T-helper 2 cell (primary cell): ENCODE data around the gene SLC29A4.
"Not testable (repeated sequence)": the region's sequence is repeated elsewhere in the genome, so short reads cannot be mapped to it uniquely, and the experiment has no call there.

ENCODE experiments used
- DNase-seq, 5 experiments: peaks; one replicate each; pipeline versions ENCODE4 v3.0.0 to v3.0.0-alpha.2; 2012 to 2022

The SLC29A4 gene

DNA sequence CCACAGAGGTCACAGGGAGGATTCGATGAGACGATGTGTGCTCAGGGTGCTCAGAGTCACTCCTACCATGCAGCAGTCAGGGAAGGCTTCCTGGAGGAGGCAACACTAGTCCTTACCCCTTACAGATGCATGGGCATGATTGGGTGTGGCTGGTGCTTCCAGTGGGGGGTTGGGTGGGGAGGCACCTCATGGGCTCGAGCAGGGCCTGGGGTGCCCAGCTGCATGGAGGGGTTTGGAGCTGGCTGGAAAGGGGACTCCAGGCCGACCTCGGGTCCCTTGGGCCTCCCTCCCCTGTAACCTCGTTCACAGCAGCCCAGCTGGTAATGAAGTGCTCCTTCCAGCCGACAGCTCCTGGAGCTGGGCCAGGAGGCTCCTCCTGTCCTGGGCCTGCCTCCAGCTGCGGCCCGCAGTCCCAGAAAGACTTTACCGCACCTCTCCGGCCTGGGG, 7.7 kb upstream of the SLC29A4 start:
- not testable (repeated sequence) for DNase-seq

DNA sequence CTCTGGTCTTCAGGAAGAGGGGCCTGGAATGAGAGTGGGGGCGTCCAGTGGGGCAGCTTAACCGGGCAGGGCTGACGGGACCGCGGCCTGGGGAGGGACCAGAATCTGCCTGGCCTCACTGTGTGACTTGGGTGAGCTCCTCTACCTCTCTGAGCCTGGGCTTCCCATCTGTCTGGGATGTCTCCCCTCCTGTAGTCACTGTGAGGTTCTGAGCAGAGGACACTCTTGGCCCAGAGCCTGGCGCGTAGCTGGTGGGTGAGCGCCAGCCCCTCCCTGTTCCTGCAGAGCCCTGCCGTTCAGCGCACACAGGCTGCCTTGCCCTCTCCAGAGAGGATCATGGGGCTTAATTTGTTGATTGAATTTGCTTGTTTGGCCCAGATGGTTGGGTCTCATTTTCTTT, 7.2 kb upstream of the SLC29A4 start:
- not testable (repeated sequence) for DNase-seq

DNA sequence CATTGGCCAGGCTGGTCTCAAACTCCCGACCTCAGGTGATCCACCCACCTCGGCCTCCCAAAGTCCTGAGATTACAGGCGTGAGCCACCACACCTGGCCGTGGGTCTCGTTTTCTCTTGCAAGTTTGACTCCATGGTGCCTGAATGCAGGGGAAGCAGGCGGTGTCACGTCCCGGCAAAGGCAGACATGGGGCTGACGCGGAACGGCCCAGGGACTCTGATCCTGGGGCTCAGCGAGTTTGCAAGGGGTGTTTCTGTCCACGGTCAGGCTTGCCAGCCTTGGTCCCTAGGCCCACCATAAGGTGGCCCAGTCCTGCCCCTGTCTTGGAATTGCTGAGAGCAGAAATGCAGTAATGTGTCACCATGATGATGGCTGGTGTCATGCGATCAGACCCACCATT, 6.6 kb upstream of the SLC29A4 start:
- not testable (repeated sequence) for DNase-seq

DNA sequence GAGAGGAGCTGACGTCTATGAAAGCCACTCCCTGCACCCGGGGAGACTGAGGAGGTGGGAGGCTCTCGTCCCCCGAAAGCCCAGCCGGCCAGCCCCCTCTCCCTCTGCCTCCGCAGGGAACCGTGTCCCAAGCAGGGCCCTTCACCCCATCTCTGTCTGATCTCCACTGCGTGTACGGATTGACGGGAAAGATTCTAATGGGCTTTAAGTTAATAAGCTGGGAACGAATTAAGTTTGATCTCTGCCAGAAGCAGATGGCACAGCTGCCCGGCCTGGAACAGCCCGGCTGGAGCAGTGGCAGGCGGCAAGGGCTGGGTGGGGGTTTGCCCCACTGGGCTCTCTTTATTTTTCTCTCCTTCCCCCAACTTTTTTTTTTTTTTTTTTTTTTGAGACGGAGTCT, 6.1 kb upstream of the SLC29A4 start:
- DNase-seq = no peak

DNA sequence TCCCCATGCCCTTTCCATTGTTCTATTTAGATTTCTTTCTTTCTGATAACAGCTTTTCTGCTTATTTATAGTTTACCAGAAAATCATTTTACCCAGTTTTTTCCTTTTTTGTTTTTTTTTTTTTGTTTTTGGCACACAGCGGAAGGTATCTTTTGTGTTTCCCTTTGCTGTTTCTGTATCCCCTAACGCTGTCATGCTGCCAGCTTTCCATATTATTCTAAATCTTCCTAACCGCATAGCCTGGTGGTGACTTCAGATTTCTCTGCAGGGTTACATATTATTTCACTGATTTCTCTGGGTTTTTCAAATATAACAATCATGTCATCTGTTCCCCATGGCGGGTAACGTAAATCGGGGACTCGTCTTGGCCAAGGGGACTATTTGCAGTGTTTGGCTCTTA, 4.0 kb upstream of the SLC29A4 start:
- no peak for DNase-seq

DNA sequence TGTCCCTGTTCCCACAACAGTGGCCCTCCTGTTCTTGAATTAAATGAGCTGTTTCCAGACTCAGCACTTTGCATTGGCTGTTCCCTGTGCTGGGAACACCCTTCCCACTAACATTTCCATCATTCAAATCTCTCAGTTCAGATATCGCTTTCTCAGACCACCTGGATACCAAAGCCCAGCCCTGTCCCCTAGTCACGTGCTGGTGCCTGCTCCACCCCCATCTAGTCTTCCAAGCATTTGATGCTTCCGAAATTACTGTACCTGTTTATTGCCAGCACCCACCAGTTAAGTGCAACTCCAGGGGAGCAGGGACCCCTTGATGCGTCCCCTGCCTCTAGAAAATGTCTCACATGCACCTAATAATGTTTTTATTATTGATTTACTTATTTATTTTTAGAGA, 3.0 kb upstream of the SLC29A4 start:
- no peak for DNase-seq

DNA sequence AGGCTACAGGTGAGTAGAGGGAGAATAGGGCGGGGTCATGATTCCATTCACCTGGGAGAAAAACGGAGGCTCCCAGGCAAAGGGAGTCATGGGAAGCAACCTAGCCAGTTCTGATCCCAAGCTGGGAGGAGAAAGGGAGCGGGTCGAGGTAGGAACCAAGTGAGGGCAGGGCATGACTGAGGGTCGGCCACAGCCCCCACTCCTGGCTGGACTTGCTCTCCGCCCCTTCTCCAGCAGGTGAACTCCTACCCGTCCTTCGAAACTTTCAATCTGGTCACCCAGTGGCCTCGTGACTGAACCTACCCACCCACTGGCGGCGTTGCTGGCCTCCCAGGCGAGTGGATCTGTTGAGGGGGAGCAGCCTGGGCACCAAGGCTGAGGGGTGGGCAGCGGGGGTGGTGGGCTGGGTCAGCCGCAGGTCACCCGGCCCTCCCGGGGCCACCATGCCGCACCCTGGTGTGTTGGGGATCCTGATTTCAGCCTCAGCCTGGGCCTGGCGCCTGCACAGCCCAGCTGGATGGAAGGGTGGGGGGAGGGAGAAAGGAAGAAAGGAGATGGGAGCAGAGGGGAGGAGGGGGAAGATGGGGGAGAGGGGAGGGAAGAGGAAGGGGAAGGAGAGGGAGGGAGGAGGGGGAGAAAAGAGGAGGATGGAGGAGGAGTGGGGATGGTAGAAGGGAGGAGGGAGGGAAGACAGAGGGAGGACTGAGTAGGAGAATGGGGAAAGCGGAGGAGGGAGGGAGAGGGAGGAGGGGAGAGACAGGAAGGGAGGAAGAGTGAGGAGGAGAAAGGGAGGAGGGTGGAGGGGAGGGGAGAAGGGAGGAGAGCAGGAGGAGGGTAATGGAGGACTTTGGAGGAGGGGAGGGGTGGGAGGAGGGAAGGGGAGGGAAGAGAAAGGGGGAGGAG, 894 bp upstream of the SLC29A4 start:
- DNase-seq = not testable (repeated sequence)

DNA sequence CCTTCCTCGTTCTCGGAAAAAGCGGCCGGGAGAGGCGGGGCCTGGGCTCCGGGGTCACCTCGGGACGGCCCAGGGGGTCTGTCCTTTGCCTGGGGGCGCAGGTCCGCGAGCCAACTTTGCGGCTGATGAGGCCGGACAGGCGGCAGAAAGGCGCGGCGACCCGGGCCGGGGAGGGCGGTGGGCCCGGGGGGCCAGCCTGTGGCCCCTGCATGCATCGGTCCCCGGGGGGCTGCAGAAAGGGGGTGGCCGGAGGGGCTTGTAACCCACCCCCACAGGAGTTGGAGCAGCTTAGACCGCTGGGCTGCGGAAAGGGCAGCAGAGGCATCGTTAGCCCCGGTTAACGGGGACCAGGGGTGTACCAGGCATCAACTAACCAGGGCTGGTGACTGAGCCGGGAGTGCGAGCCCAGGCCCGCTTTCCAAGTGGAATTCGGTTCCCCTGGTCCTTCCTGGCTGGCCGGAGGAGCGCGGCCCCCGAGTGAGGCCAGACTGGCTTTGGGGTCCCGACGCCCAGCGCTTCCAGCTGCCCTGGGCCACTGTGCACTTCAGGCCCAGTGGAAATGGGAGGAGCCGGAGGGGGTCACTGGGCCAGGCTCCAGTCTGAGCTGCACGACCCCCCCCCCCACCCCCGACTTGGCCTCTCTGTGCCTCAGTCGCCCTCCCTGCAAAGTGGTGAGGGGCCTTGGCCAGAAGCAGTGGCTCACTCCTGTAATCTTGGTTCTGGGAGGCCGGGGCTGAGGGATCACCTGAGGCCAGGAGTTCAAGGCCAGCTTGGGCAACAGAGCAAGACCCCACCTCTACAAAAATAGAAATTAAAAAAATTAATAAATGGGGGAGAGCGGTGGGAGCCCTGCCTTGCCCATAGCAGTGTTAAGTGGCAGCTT, 919 bp downstream of the SLC29A4 start:
- no peak for DNase-seq

DNA sequence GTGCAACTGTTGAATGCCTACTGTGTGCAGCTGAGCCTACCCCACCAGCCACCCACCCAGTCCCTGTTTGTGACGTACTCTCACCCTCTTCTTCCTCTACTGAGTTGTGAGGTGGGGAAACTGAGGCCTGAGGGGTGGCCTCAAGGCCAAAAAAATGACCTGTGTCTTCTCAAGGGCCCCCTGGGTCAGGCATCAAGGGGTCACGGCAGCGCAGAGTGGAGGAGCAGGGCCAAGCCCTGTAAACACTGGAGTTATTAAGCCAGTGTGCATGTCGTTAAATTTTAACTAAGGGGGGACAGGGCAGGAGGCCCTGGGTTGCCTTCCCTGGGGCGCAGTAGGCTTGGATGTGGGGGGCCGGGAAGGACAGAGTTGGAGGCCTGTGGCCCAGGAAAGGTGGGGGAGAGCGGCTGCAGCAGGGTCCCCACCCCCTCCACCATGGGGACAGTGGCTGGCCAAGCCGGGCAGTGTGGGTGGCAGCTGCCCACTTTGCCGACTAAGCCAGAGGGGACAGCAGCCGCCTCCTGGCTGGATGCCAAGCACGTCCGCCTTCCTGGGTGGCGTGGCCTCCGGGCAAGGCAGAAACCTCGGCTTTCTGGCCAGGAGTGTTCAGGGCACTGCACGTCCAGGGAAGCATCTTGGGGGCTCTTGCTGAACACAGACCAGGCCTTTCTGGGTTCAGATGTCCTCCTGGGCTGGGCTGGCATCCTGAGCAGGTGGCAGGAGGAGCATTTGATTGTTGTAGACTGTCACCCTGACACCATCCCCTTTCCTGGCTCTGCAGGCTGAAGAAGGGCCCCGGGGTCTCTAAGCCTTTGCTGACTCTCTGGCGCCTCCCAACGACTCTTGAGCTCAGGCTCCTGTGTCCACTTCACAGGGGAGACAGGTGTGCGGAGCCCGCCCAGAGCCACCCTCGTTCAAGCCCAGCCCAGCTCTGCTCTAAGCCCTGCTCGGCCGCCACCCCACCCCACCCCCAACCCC, 1.9 kb downstream of the SLC29A4 start:
- peak in 1 of 5 experiments; percentile 30 for DNase-seq

DNA sequence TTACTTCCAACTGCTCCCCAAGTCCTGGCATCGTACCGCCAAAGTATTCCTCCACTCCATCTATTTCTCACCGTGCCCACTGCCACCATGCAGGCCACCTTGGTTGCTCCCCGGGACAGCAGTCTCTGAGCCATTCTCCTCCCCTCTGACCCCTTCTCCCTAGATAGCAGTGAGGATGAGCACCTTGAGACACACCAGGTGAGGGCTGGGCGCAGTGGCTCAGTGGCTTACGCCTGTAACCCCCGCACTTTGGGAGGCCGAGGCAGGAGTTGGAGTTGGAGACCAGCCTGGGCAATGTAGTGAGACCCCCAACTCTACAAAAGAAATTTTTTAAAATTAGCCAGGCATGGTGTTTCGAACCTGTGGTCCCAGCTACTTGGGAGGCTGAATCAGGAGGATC, 4.2 kb downstream of the SLC29A4 start:
- no peak for DNase-seq

DNA sequence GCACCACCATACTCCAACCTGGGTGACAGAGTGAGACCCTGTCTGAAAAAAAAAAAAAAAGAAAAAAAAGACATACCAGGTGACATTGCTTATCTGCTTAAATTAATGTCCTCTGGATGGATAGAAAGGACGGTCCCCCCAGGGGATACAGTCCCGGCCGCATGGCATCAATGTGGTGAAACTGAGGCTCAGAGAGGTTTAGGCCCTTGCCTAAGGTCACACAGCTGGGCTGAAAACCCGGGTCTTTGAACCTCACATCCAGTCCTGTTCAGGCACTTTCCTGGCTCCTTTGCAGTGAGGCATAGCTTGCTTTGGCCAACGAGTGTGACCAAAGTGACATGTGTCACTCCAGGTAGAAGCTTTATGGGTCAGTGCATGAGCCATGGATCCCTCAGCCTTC, 4.6 kb downstream of the SLC29A4 start:
- not testable (repeated sequence) for DNase-seq

DNA sequence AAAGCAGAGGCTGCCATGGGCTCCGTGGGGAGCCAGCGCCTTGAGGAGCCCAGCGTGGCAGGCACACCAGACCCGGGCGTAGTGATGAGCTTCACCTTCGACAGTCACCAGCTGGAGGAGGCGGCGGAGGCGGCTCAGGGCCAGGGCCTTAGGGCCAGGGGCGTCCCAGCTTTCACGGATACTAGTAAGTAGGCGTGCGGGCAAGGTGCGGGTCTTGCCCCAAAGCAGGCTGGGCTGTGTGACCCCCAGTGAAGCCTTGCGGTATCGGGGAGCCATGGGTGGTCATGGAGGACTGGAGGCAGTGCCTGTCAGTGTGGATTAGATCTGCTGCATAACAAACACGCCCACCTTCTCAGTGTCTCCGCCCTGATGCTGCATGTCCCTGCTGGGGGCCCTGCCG, 5.1 kb downstream of the SLC29A4 start:
- no peak for DNase-seq

DNA sequence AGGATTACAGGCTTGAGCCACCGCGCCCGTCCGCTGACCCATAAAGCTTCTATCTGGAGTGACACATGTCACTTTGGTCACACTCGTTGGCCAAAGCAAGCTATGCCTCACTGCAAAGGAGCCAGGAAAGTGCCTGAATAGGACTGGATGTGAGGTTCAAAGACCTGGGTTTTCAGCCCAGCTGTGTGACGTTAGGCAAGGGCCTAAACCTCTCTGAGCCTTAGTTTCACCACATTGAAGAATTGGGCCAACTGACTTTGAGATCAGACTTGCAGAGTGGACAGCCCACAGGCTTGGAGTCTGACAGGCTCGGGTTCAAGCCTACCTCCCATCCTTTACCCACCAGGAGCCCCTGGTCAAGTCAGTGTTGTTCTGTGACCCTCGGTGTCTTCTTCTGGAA, 5.8 kb downstream of the SLC29A4 start:
- not testable (repeated sequence) for DNase-seq

DNA sequence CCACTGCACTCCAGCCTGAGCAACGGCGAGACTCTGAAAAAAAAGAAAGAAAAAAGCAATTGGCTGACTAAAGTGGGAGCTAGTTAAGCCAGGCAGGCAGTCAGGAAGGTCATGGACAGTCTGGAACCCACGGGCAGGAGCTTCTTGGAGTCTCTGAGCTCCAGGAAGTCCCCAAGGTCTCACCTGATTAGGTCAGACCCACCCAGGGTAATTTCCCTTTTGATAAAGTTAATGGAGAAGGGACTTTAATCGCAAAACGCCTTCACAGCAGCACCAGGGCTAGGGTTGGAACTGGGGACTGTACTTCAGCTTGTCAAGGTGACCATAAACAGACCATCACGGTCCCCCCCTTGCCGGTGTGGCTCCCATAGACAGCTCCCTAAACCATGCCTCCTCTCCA, 6.6 kb downstream of the SLC29A4 start:
- no peak for DNase-seq

DNA sequence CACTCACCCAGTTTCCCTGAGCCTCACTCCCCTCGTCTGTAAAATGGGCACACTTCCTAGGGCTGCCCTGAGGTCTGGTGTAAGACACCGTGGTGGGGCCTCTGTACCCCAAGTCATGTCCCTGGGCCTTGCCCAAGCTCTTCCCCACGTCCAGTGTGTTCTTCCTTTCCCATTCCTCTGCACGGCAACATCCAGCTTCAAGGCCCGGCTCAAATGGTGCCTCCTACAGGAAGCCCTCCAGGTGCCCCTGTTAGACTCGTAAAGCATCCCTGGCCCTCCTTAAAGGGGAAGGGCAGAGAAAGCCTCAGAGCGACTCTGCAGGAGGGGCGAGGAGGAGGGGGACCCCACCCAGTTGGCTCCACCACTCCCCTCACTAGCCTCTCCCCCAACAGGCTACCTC, 8.6 kb downstream of the SLC29A4 start:
- DNase-seq = no peak

DNA sequence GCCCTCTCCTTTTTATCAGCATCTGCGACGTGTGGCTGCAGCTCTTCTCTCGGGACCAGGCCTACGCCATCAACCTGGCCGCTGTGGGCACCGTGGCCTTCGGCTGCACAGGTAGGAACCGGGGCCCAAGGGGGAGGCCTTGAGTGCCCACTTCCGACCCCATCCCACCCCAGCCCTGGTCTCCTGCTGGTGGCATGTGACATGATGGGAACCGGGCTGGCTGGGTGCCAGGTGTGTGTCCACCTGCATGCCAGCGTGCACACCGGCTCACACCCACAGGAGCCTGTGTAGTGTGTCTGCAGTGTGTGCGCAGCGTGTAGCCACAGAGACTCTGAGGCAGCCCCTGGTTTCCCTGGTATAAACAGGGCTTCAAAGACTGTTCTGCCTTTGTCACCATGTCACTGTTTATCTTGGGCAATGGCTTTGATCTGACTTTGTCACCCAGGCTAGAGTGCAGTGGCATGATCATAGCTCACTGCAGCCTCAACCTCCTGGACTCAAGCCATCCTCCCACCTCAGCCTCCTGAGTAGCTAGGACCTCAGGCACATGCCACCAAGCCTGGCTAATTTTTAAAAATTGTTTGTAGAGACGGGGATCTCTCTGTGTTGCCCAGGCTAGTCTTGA, 9.1 kb downstream of the SLC29A4 start:
- not testable (repeated sequence) for DNase-seq

DNA sequence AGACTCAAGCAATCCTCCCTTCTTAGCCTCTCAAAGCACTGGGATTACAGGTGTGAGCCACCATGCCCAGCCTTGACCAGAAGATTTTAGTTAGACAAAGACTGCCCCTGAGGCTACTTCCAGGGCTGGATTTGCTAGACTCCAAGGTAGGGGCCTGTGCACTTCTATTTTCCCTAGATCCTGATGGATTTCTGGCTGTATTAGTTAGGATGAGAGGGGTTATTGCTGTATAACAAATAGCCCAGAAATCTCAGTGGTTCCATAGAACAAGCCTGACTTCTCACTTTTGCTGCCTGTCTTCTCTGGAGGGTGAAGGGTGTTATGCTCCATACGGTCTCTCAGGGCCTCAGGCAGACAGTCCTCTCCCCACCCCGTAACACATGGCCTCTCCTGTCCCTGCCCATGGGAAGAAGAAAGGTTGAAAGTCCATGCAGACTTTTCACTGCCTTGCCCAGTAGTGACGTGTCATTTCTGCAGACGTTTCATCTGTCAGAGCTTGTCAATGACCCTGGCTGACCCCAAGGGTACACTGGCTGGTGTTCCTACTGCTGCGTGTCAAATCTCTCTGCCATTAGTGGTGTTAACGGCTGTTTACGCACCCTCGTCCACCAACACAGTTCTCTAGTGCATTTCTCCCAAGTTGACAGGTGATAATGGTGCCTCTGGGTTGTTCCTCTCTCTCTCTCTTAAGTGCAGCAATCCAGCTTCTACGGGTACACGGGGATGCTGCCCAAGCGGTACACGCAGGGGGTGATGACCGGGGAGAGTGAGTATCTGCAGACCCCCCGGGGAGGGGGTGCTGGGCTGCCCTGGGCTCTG, 11.6 kb downstream of the SLC29A4 start:
- no peak for DNase-seq

DNA sequence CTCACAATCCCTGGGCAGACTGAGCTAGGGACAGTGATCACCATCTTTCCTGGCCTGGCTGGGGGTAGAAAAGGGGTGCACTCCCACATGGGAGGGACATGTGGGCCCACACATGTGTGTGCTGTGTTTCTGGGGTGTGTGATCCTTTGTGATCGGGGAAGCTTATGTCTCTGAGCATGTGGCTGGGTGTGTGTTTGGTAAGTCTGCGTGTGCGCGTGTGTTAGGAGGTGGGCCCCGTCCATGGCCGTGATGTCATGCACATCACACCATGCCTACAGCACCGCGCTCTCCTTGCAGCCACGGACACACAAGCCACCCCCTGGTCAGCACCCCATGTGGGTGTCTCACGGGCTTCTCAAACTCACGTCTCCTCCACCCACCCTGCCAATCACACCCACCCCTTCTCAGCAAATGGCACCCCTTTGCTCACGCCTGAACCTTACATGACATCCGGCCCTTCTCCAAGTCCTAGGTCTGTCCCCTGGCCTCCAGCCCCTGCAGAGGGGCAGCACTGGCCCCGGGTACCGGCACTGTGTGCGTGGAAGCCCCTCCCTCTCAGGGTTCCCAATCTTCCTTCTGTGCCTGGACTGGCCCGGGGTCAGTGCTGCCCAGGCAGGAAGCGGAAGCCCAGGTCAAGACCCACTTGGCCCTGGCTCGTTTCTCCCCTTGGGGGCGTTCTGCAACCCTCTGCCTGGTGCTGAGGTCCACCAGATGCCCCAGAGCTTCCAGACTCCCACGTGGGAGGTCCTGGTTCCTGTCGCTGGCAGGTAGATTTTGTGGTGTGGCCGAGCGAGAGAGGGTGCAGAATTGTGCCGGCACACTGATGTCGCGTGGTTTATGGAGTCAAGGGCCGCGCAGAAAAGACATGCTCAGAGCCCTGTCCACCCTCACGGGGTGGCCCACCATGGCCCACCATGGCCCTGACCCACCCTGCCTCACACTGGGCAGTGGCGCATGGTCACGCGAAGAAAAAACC, 12.6 kb downstream of the SLC29A4 start:
- no peak for DNase-seq

DNA sequence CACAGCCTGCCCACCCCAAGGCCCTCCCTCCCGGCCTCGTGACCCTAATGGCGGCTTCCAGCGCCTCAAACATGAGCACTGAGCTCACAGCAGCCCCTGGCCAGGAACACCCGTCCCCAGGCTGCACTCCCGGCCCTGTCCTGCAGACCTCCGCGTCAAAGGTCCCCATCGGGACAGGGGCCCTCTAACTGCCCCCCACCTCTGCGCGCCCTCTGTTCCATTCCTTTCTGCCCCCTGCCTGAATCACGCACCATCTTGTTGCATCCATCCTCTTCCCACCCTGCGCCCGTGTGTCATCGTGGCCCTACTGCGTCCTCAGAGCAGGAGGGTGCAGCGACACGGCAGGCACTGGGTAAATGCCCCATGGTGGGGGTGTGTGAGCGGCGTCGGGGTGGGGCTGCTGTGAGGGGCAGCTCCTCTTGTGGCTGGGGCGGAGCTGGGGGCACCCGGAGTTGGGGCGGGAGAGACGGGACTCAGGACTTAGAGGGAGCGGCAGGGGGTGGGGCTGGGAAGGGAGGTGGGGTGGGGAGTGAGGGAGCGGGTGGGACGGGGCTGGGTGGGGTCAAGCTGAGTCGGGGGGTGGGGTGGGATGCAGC, 13.4 kb downstream of the SLC29A4 start:
- DNase-seq = no peak
